Fibroblast of lung (primary cell): ENCODE measurements around the gene PLVAP. TPM values are rescaled to one million over a fixed set of nuclear protein-coding genes. Genes with fewer than 3 reads are reported as not detected.
A peak's percentile ranks its signal among the peaks of the same experiment; 100 is the strongest.

Experiments
- DNase-seq, 2 donors: peaks; one replicate each; pipeline versions ENCODE4 v3.0.0 to v3.0.0-alpha.2; 2010; ENCODE audit warnings: low read depth in 2 of 2
- H2AFZ ChIP-seq: 2 replicates; pipeline ENCODE4 v1.5.1; 2012; ENCODE audit warnings: low read length, control low read depth, inconsistent platforms
- H3K27ac ChIP-seq: 2 replicates; pipeline ENCODE4 v1.5.1; 2011; ENCODE audit warnings: low read length, control low read depth; ENCODE audit not compliant: insufficient read depth
- H3K27me3 ChIP-seq: 2 replicates; pipeline ENCODE4 v1.5.1; 2011; ENCODE audit warnings: mild to moderate bottlenecking, low read length; ENCODE audit not compliant: control insufficient read depth, insufficient read depth
- H3K36me3 ChIP-seq: 2 replicates; pipeline ENCODE4 v1.5.1; 2011; ENCODE audit warnings: low read length; ENCODE audit not compliant: control insufficient read depth, insufficient read depth
- H3K4me1 ChIP-seq: 2 replicates; pipeline ENCODE4 v1.5.1; 2011; ENCODE audit warnings: low read length; ENCODE audit not compliant: control insufficient read depth, insufficient read depth; ENCODE audit errors: extremely low read depth
- H3K4me2 ChIP-seq: 2 replicates; pipeline ENCODE4 v1.5.1; 2011; ENCODE audit warnings: low read length, control low read depth; ENCODE audit not compliant: insufficient read depth; ENCODE audit errors: extremely low read depth
- H3K4me3 ChIP-seq, 4 experiments: fragments of 200-600 bp in 1 of 4; sonication (generic) in 1 of 4; replicated peaks in 1 of 4; 2 replicates each; pipeline ENCODE4 v1.5.1; 2011 to 2016; ENCODE audit warnings: low read length in 4 of 4, low read depth in 3 of 4, mild to moderate bottlenecking in 3 of 4, control low read depth in 2 of 4, inconsistent platforms in 1 of 4, mixed read lengths in 1 of 4; ENCODE audit not compliant: insufficient read depth in 1 of 4; ENCODE audit errors: control extremely low read depth in 1 of 4
- H3K79me2 ChIP-seq: 2 replicates; pipeline ENCODE4 v1.5.1; 2012; ENCODE audit warnings: mild to moderate bottlenecking, low read length, inconsistent platforms; ENCODE audit not compliant: control insufficient read depth, insufficient read depth
- H3K9ac ChIP-seq: 2 replicates; pipeline ENCODE4 v1.5.1; 2011; ENCODE audit warnings: mild to moderate bottlenecking, low read length, control low read depth; ENCODE audit not compliant: insufficient read depth
- H3K9me3 ChIP-seq: 2 replicates; pipeline ENCODE4 v1.5.1; 2012; ENCODE audit warnings: low read depth, low read length; ENCODE audit not compliant: control insufficient read depth, insufficient read depth
- H4K20me1 ChIP-seq: 2 replicates; pipeline ENCODE4 v1.5.1; 2011; ENCODE audit warnings: low read length; ENCODE audit not compliant: control insufficient read depth, insufficient read depth; ENCODE audit errors: extremely low read depth
- CTCF ChIP-seq, 2 donors: IDR thresholded peaks in 1 of 2; conservative IDR thresholded peaks in 1 of 2; 1 replicate in 1 of 2; 2 replicates in 1 of 2; pipeline ENCODE4 v1.5.1; 2011 to 2012; ENCODE audit warnings: low read length in 2 of 2, control low read depth in 1 of 2, inconsistent platforms in 1 of 2, low read depth in 1 of 2, mild to moderate bottlenecking in 1 of 2
- EZH2 ChIP-seq: IDR thresholded peaks from 2 replicates; pipeline ENCODE4 v1.5.1; 2012; ENCODE audit warnings: low read length, control low read depth, mild to moderate bottlenecking; ENCODE audit errors: missing control alignments
- polyA plus RNA-seq, 2 donors: library from polyadenylated mRNA; depleted of rRNA in 1 of 2; stranded (reverse) in 1 of 2; unstranded in 1 of 2; fragments of >200 nt; gene quantifications; 2 replicates each; pipeline ENCODE4 v1.2.1, GENCODE V29; 2011 to 2012; ENCODE audit warnings: missing spikeins in 1 of 2
- total RNA-seq: library from RNA; depleted of rRNA; stranded (reverse); fragments of >200 nt; gene quantifications from 2 replicates; pipeline ENCODE4 v1.2.1, GENCODE V29; 2014

The PLVAP gene
- total and polyA plus RNA-seq, 2 donors (not counting 1 experiment from before 2014, with no cell fraction given) = not detected

GRCh38 chr19:17409990-17410389 is 32.8 kb upstream of the PLVAP start:
- H3K4me2 ChIP-seq = no peak overlapping the region
- no peaks in the 10 kb centered on the region for H3K9me3 ChIP-seq
- no peaks in the 10 kb centered on the region for H3K36me3 ChIP-seq
- peak in 1 of 2 donors; percentile 72 for DNase-seq
- no peak for TF ChIP-seq CTCF (conservative IDR thresholded peaks at IDR 0.05 in 1 of 2, IDR thresholded peaks at IDR 0.05 in 1 of 2; ENCODE audit: low read depth in 1 of 2, low read length in 2 of 2)
- TF ChIP-seq EZH2 = no peak
- no peak overlapping the region for H3K27ac ChIP-seq
- H3K4me3 ChIP-seq = no peak overlapping the region
- no peaks in the 10 kb centered on the region for H3K79me2 ChIP-seq
- H3K4me1 ChIP-seq = no peaks in the 10 kb centered on the region
- no peaks in the 10 kb centered on the region for H3K27me3 ChIP-seq
- H4K20me1 ChIP-seq = no peaks in the 10 kb centered on the region
- H2AFZ ChIP-seq = no peak overlapping the region
- no peak overlapping the region for H3K9ac ChIP-seq

- DNase-seq = no peak
- H3K4me2 ChIP-seq = no peak overlapping the region
Observed at GRCh38 chr19:17406887-17407196, 29.7 kb upstream of the PLVAP start.

GRCh38 chr19:17406046-17406886 is 29.1 kb upstream of the PLVAP start:
- no peaks in the 10 kb centered on the region for H4K20me1 ChIP-seq
- no peak overlapping the region for H3K27ac ChIP-seq
- no peaks in the 10 kb centered on the region for H3K9me3 ChIP-seq
- H3K36me3 ChIP-seq = no peaks in the 10 kb centered on the region
- no peaks in the 10 kb centered on the region for H3K4me1 ChIP-seq
- no peak overlapping the region for H3K4me2 ChIP-seq
- no peak overlapping the region for H3K9ac ChIP-seq
- H3K27me3 ChIP-seq = no peaks in the 10 kb centered on the region
- no peak overlapping the region for H3K4me3 ChIP-seq
- no peaks in the 10 kb centered on the region for H3K79me2 ChIP-seq
- no peak overlapping the region for H2AFZ ChIP-seq
- peak in 1 of 2 donors; percentile 71 for DNase-seq
- no peak for TF ChIP-seq EZH2
- no peak for TF ChIP-seq CTCF (conservative IDR thresholded peaks at IDR 0.05 in 1 of 2, IDR thresholded peaks at IDR 0.05 in 1 of 2; ENCODE audit: low read depth in 1 of 2, low read length in 2 of 2)

More at GRCh38 chr19:17406887-17407196, 29.7 kb upstream of the PLVAP start:
- Histone ChIP-seq H3K9me3 (no peaks in the 10 kb centered on the region), H3K36me3 (no peaks in the 10 kb centered on the region), H4K20me1 (no peaks in the 10 kb centered on the region), H3K27ac (no peak overlapping the region), H3K4me1 (no peaks in the 10 kb centered on the region), H3K27me3 (no peaks in the 10 kb centered on the region), H3K79me2 (no peaks in the 10 kb centered on the region), H3K4me3 (no peak overlapping the region), H3K9ac (no peak overlapping the region), H2AFZ (no peak overlapping the region)
- TF ChIP-seq EZH2 (no peak), CTCF (conservative IDR thresholded peaks at IDR 0.05 in 1 of 2, IDR thresholded peaks at IDR 0.05 in 1 of 2; ENCODE audit: low read depth in 1 of 2, low read length in 2 of 2) (no peak)
